ENCODE results near the gene UNC5C. TPM values are rescaled to one million over a fixed set of nuclear protein-coding genes. Genes with fewer than 3 reads are reported as not detected.

UNC5C gene
- polyA plus RNA-seq, 1 of the 3 experiments (the other 2 are of a cell fraction), result 3.3 TPM

GRCh38 chr4:95426455-95426854 lies 122.3 kb downstream of the UNC5C start (continued):
- TF ChIP-seq EZH2phosphoT487 (IDR thresholded peaks at IDR 0.05; ENCODE audit: borderline replicate concordance, low read depth), result no peak
- no peak for TF ChIP-seq NRF1 (IDR thresholded peaks at IDR 0.05; ENCODE audit: low read depth, low read length)
- TF ChIP-seq EP300 (IDR thresholded peaks at IDR 0.05; ENCODE audit: borderline replicate concordance in 1 of 2, low read depth in 1 of 2, low read length in 1 of 2), result no peak
- TF ChIP-seq RXRA (IDR thresholded peaks at IDR 0.05; ENCODE audit: borderline replicate concordance, low read depth), result no peak
- TF ChIP-seq ELF1 (IDR thresholded peaks at IDR 0.05), result no peak
- no peak for TF ChIP-seq USF1 (IDR thresholded peaks at IDR 0.05; ENCODE audit: borderline replicate concordance, low read depth)
- TF ChIP-seq USF2 (IDR thresholded peaks at IDR 0.05; ENCODE audit: borderline replicate concordance, low read depth, low read length), result no peak

GRCh38 chr4:95422436-95422835 lies 126.3 kb downstream of the UNC5C start:
- ChIA-PET CTCF (interaction anchor here (1.0 kb wide), 1 partner anchor 9 kb away, joined by 3 read pairs; no protein-coding TSS in a partner anchor), POLR2A (no interaction called here)
- no peaks in the 10 kb centered on the region for H3K27me3 ChIP-seq (ENCODE audit: insufficient read depth)
- no peak overlapping the region for H2AFZ ChIP-seq (ENCODE audit: low read depth)
- no peak overlapping the region for H3K4me2 ChIP-seq
- H3K79me2 ChIP-seq (ENCODE audit: insufficient read depth), result no peaks in the 10 kb centered on the region
- no peaks in the 10 kb centered on the region for H3K9me2 ChIP-seq
- 83% methylated on average over 7 of the region's 7 CpGs for WGBS (ENCODE audit: low lambda C conversion rate)
- peak; percentile 14 for DNase-seq
- H3K27ac ChIP-seq (ENCODE audit: low read depth in 2 of 2, low read length in 1 of 2), result peak overlapping the region in 1 of 2 experiments; percentile 87; a peak in 2 of 4 replicates
- H3K4me1 ChIP-seq (ENCODE audit: control insufficient read depth in 1 of 2, insufficient read depth in 2 of 2, low read depth in 1 of 2, low read length in 1 of 2), result peaks cover 0 to 20% of the 10 kb centered on the region in 2 experiments; a peak in 2 of 4 replicates
- H3K4me3 ChIP-seq (ENCODE audit: low read depth in 2 of 2, low read length in 1 of 2), result no peak overlapping the region
- no peaks in the 10 kb centered on the region for H3K9me3 ChIP-seq
- H3K9ac ChIP-seq, result no peak overlapping the region
- no peaks in the 10 kb centered on the region for H3F3A ChIP-seq (replicated peaks; ENCODE audit: insufficient read depth)
- H4K20me1 ChIP-seq (ENCODE audit: insufficient read depth), result no peaks in the 10 kb centered on the region
- peaks cover 0 to 2% of the 10 kb centered on the region in 2 experiments for H3K36me3 ChIP-seq (replicated peaks in 1 of 2; ENCODE audit: control insufficient read depth in 1 of 2, insufficient read depth in 2 of 2, low read length in 1 of 2)
- TF ChIP-seq USF1 (IDR thresholded peaks at IDR 0.05; ENCODE audit: borderline replicate concordance, low read depth) (no peak), IRF3 (IDR thresholded peaks at IDR 0.05; ENCODE audit: low read depth, low read length) (no peak), CHD2 (IDR thresholded peaks at IDR 0.05; ENCODE audit: low read length, partially characterized antibody) (no peak), MAX (IDR thresholded peaks at IDR 0.05; ENCODE audit: low read depth) (no peak), EZH2phosphoT487 (IDR thresholded peaks at IDR 0.05; ENCODE audit: borderline replicate concordance, low read depth) (no peak), SMC3 (IDR thresholded peaks at IDR 0.05; ENCODE audit: low read depth, low read length) (no peak), MEF2A (IDR thresholded peaks at IDR 0.05; ENCODE audit: borderline replicate concordance, low read depth) (no peak), NRF1 (IDR thresholded peaks at IDR 0.05; ENCODE audit: low read depth, low read length) (no peak), TEAD4 (IDR thresholded peaks at IDR 0.05; ENCODE audit: borderline replicate concordance, insufficient read depth) (no peak), REST (IDR thresholded peaks at IDR 0.05; ENCODE audit: low read depth, low read length) (no peak), PBX3 (IDR thresholded peaks at IDR 0.05) (no peak), NFIC (IDR thresholded peaks at IDR 0.05; ENCODE audit: borderline replicate concordance) (no peak), TCF12 (IDR thresholded peaks at IDR 0.05) (no peak), RFX5 (IDR thresholded peaks at IDR 0.05; ENCODE audit: low read length) (no peak), RXRA (IDR thresholded peaks at IDR 0.05; ENCODE audit: borderline replicate concordance, low read depth) (no peak), GABPA (IDR thresholded peaks at IDR 0.05; ENCODE audit: low read depth) (no peak), ZBTB33 (IDR thresholded peaks at IDR 0.05; ENCODE audit: borderline replicate concordance, low read depth) (no peak)
